GM19239 (cell line): Measurements from ENCODE around the gene VAMP8.
"Not testable (repeated sequence)": the region's sequence is repeated elsewhere in the genome, so short reads cannot be mapped to it uniquely, and the experiment has no call there.

Source experiments
- DNase-seq: peaks from one replicate; pipeline ENCODE4 v3.0.0; 2011; ENCODE audit warnings: low spot score; ENCODE audit not compliant: insufficient read length
- FAIRE-seq: peaks from 2 replicates; lab custom pipeline; 2011; peaks lifted over from hg19 to GRCh38; lab: Jason Lieb, UNC

Gene VAMP8

GRCh38 chr2:85545780-85546240, 31.6 kb upstream of the VAMP8 start:
- FAIRE-seq (no peak), DNase-seq (no peak)

- DNase-seq: no peak
- FAIRE-seq: no peak
These were observed 30.1 kb upstream of the VAMP8 start for GRCh38 chr2:85547089-85547858.

- no peak for DNase-seq
- no peak for FAIRE-seq
These were observed 29.4 kb upstream of the VAMP8 start for GRCh38 chr2:85547859-85548607.

- FAIRE-seq: no peak
- DNase-seq: no peak
These were observed 28.8 kb upstream of the VAMP8 start for GRCh38 chr2:85548608-85548900.

GRCh38 chr2:85549095-85549494, 28.3 kb upstream of the VAMP8 start:
- no peak for DNase-seq
- no peak for FAIRE-seq

GRCh38 chr2:85549826-85550225, 27.6 kb upstream of the VAMP8 start:
- no peak for DNase-seq

GRCh38 chr2:85550486-85550885, 26.9 kb upstream of the VAMP8 start:
- DNase-seq: no peak
- no peak for FAIRE-seq

More at GRCh38 chr2:85549826-85550225, 27.6 kb upstream of the VAMP8 start:
- FAIRE-seq: no peak

GRCh38 chr2:85551698-85552678, 25.4 kb upstream of the VAMP8 start:
- FAIRE-seq: peak; percentile 84
- no peak for DNase-seq

GRCh38 chr2:85553184-85553583, 24.2 kb upstream of the VAMP8 start:
- DNase-seq: no peak
- no peak for FAIRE-seq

- FAIRE-seq: no peak
- no peak for DNase-seq
These were observed 22.3 kb upstream of the VAMP8 start for GRCh38 chr2:85554980-85555612.

GRCh38 chr2:85557130-85557529, 20.3 kb upstream of the VAMP8 start:
- DNase-seq (no peak), FAIRE-seq (no peak)

GRCh38 chr2:85558160-85558559, 19.2 kb upstream of the VAMP8 start:
- DNase-seq (no peak), FAIRE-seq (no peak)

- FAIRE-seq, DNase-seq: not testable (repeated sequence)
These were observed 17.0 kb upstream of the VAMP8 start for GRCh38 chr2:85560403-85560726.

GRCh38 chr2:85560812-85561279, 16.5 kb upstream of the VAMP8 start:
- DNase-seq (no peak), FAIRE-seq (no peak)

- peak; percentile 85 for DNase-seq
- peak; percentile 73 for FAIRE-seq
These were observed 15.8 kb upstream of the VAMP8 start, which contains the start of gene GGCX for GRCh38 chr2:85561280-85562212. Gene GGCX, minus strand, starts transcription at chr2:85561493. Its CDS starts 65 bp downstream, at chr2:85561428.

- FAIRE-seq (no peak), DNase-seq (no peak)
These were observed 13.2 kb upstream of the VAMP8 start for GRCh38 chr2:85564144-85564563.

- FAIRE-seq (no peak), DNase-seq (no peak)
These were observed 11.1 kb upstream of the VAMP8 start for GRCh38 chr2:85566265-85566664.

- FAIRE-seq (no peak), DNase-seq (no peak)
These were observed 1.6 kb upstream of the VAMP8 start for GRCh38 chr2:85575739-85576138.

- no peak for FAIRE-seq
- no peak for DNase-seq
These were observed 362 bp upstream of the VAMP8 start for GRCh38 chr2:85577063-85577385.
